Keratinocyte (primary cell): Measurements from ENCODE around the gene TUBA3C. TPM values are rescaled to one million over a fixed set of nuclear protein-coding genes. Genes with fewer than 3 reads are reported as not detected.

Experiments used
- DNase-seq: peaks from one replicate; pipeline ENCODE4 v3.0.0-alpha.2; 2011; ENCODE audit warnings: low read depth, missing footprints, low spot score
- FAIRE-seq: peaks from 2 replicates; lab custom pipeline; 2011; peaks lifted over from hg19 to GRCh38; lab: Jason Lieb, UNC
- H2AFZ ChIP-seq: 2 replicates; pipeline ENCODE4 v1.6.0; 2012; ENCODE audit warnings: low read length, control low read depth, inconsistent platforms; ENCODE audit not compliant: control insufficient read depth
- H3K27ac ChIP-seq: 2 replicates; pipeline ENCODE4 v1.5.1; 2011; ENCODE audit warnings: low read length; ENCODE audit not compliant: control insufficient read depth, insufficient read depth
- H3K27me3 ChIP-seq: 3 replicates; pipeline ENCODE4 v1.6.0; 2011; ENCODE audit warnings: low read length; ENCODE audit not compliant: control insufficient read depth, insufficient read depth; ENCODE audit errors: extremely low read depth
- H3K36me3 ChIP-seq, 2 experiments: 2 replicates in 1 of 2; 3 replicates in 1 of 2; pipeline ENCODE4 v1.5.1; 2011; ENCODE audit warnings: low read length in 2 of 2, mild to moderate bottlenecking in 1 of 2; ENCODE audit not compliant: control insufficient read depth in 2 of 2, insufficient read depth in 2 of 2; ENCODE audit errors: extremely low read depth in 1 of 2
- H3K4me1 ChIP-seq: 3 replicates; pipeline ENCODE4 v1.5.1; 2011; ENCODE audit warnings: low read length; ENCODE audit not compliant: control insufficient read depth, insufficient read depth; ENCODE audit errors: extremely low read depth
- H3K4me2 ChIP-seq: 3 replicates; pipeline ENCODE4 v1.6.0; 2011; ENCODE audit warnings: low read depth, low read length; ENCODE audit not compliant: control insufficient read depth, insufficient read depth; ENCODE audit errors: extremely low read depth
- H3K4me3 ChIP-seq, 3 experiments: fragments of 200-600 bp in 1 of 3; sonication (generic) in 1 of 3; 2 replicates in 2 of 3; 3 replicates in 1 of 3; pipeline ENCODE4 v1.5.1; 2011 to 2016; ENCODE audit warnings: low read length in 3 of 3, mild to moderate bottlenecking in 3 of 3, control low read depth in 2 of 3, inconsistent platforms in 1 of 3, low read depth in 1 of 3, mixed read lengths in 1 of 3, mixed run types in 1 of 3, moderate library complexity in 1 of 3; ENCODE audit not compliant: control insufficient read depth in 2 of 3, insufficient read depth in 2 of 3; ENCODE audit errors: extremely low read depth in 1 of 3
- H3K79me2 ChIP-seq: 2 replicates; pipeline ENCODE4 v1.6.0; 2012; ENCODE audit warnings: low read length; ENCODE audit not compliant: control insufficient read depth, insufficient read depth
- H3K9ac ChIP-seq: 3 replicates; pipeline ENCODE4 v1.6.0; 2011; ENCODE audit warnings: low read length; ENCODE audit not compliant: control insufficient read depth, insufficient read depth; ENCODE audit errors: extremely low read depth
- H3K9me1 ChIP-seq: 3 replicates; pipeline ENCODE4 v1.6.0; 2011; ENCODE audit warnings: low read length; ENCODE audit not compliant: control insufficient read depth, insufficient read depth; ENCODE audit errors: extremely low read depth
- H3K9me3 ChIP-seq: 2 replicates; pipeline ENCODE4 v1.5.1; 2012; ENCODE audit warnings: low read depth, low read length; ENCODE audit not compliant: control insufficient read depth
- H4K20me1 ChIP-seq: 3 replicates; pipeline ENCODE4 v1.6.0; 2011; ENCODE audit warnings: low read length; ENCODE audit not compliant: control insufficient read depth, insufficient read depth; ENCODE audit errors: extremely low read depth
- CTCF ChIP-seq, 3 experiments: IDR thresholded peaks in 1 of 3; conservative IDR thresholded peaks in 1 of 3; optimal IDR thresholded peaks in 1 of 3; 2 replicates in 2 of 3; 3 replicates in 1 of 3; pipeline versions ENCODE3 to v1.5.1; 2011; ENCODE audit warnings: low read length in 3 of 3, mild to moderate bottlenecking in 3 of 3, moderate library complexity in 2 of 3, control low read depth in 1 of 3, inconsistent platforms in 1 of 3; ENCODE audit not compliant: insufficient read depth in 2 of 3; ENCODE audit errors: extremely low read depth in 1 of 3
- EZH2 ChIP-seq: IDR thresholded peaks from one replicate; pipeline ENCODE4 v1.6.1; 2012; ENCODE audit warnings: inconsistent platforms, mild to moderate bottlenecking, low read length, moderate library complexity
- dilution Hi-C: fragments of 300-500 bp; cut with MboI; formaldehyde crosslinking; loops from one replicate; pipeline ENCODE4 v1.7.0; 2020; ENCODE audit warnings: low sequenced_read_pairs; ENCODE audit not compliant: extremely low pct_ligation_motif_present
- polyA plus RNA-seq, 5 experiments: library from polyadenylated mRNA; depleted of rRNA in 3 of 5; stranded (reverse) in 3 of 5; stranded (forward) in 1 of 5; unstranded in 1 of 5; fragments of >200 nt; gene quantifications; 1 replicate in 1 of 5; 2 replicates in 3 of 5; 3 replicates in 1 of 5; pipeline versions ENCODE4 v1.2.1 to v1.2.3, GENCODE V29; 2011 to 2012; ENCODE audit warnings: missing spikeins in 2 of 5, low read depth in 1 of 5, low replicate concordance in 1 of 5

Gene TUBA3C
- polyA plus RNA-seq, 1 donor (not counting 4 experiments of a cell fraction or from before 2014, with no cell fraction given): not detected

- H3K79me2 ChIP-seq: no peaks in the 10 kb centered on the region
- H3K9me3 ChIP-seq: peaks cover 13% of the 10 kb centered on the region
- no peaks in the 10 kb centered on the region for H3K27me3 ChIP-seq
- no peak overlapping the region for H3K9ac ChIP-seq
- H3K27ac ChIP-seq: no peak overlapping the region
- TF ChIP-seq CTCF (optimal IDR thresholded peaks at IDR 0.05 in 1 of 3, IDR thresholded peaks at IDR 0.05 in 1 of 3, conservative IDR thresholded peaks at IDR 0.05 in 1 of 3; ENCODE audit: extremely low read depth in 1 of 3, insufficient read depth in 2 of 3, low read length in 3 of 3) (no peak), EZH2 (no peak)
- H3K4me3 ChIP-seq: no peak overlapping the region
- FAIRE-seq: no peak
- H3K9me1 ChIP-seq: no peaks in the 10 kb centered on the region
- H3K36me3 ChIP-seq: no peaks in the 10 kb centered on the region
- no peak for DNase-seq
- no peaks in the 10 kb centered on the region for H4K20me1 ChIP-seq
- H2AFZ ChIP-seq: no peak overlapping the region
- H3K4me2 ChIP-seq: no peak overlapping the region
- dilution Hi-C loops: no loop called here
- no peaks in the 10 kb centered on the region for H3K4me1 ChIP-seq
Measured at GRCh38 chr13:19181021-19181620, 503 bp downstream of the TUBA3C start.

GRCh38 chr13:19179916-19180315 lies 1.7 kb downstream of the TUBA3C start:
- DNase-seq (no peak), FAIRE-seq (no peak)
- Histone ChIP-seq H3K27ac (no peak overlapping the region), H3K4me3 (no peak overlapping the region), H2AFZ (no peak overlapping the region), H4K20me1 (no peaks in the 10 kb centered on the region), H3K4me1 (no peaks in the 10 kb centered on the region), H3K4me2 (no peak overlapping the region), H3K27me3 (no peaks in the 10 kb centered on the region), H3K36me3 (no peaks in the 10 kb centered on the region), H3K9me3 (peaks cover 13% of the 10 kb centered on the region), H3K9me1 (no peaks in the 10 kb centered on the region), H3K9ac (no peak overlapping the region), H3K79me2 (no peaks in the 10 kb centered on the region)
- TF ChIP-seq CTCF (optimal IDR thresholded peaks at IDR 0.05 in 1 of 3, IDR thresholded peaks at IDR 0.05 in 1 of 3, conservative IDR thresholded peaks at IDR 0.05 in 1 of 3; ENCODE audit: extremely low read depth in 1 of 3, insufficient read depth in 2 of 3, low read length in 3 of 3) (no peak), EZH2 (no peak)
- dilution Hi-C loops: no loop called here
